HG03378 (cell line): ENCODE measurements around the gene DDX31.

Experiments
- ATAC-seq: cut with Tn5 transposase; IDR thresholded peaks from one replicate; pipeline ENCODE4 v1.9.1; 2021; ENCODE audit warnings: mild to moderate bottlenecking, moderate library complexity; ENCODE audit not compliant: unreplicated experiment

The DDX31 gene

DNA sequence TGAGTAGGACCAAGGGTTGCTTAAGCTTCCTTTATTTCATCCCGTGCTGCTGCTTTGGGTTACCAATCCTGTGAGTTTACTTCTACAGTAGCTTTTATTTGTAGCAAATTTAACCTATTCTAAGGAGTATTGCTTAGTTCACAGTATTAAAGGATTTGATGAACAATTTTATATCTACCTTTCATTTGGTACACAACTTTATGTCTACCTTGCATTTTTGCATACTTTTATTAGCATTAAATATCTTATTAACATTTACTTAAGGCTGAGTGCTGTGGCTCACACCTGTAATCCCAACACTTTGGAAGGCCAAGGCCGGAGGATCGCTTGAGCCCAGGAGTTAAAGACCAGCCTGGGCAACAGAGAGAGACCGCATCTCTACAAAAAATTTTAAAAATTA, 4.7 kb upstream of the DDX31 start:
- no peak for ATAC-seq

DNA sequence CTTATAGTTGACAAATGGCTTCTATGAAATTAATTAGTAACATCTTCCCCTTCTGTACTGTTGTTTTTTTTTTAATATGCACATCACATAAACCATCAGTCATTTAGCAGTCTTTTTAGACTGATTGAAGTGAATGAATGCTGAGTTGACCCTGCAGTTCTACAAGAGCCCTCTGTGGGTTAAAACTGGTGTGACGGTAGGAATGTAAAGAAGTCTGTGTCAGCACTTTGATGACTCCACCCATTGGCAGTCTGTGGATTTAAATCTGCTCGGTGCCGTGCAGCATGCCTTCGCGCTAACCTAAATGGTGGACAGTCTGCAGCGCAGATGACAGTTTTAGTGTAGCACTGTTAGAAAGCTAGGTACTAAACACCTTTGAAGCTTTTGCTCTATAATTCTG, 3.6 kb upstream of the DDX31 start:
- ATAC-seq, result no peak

DNA sequence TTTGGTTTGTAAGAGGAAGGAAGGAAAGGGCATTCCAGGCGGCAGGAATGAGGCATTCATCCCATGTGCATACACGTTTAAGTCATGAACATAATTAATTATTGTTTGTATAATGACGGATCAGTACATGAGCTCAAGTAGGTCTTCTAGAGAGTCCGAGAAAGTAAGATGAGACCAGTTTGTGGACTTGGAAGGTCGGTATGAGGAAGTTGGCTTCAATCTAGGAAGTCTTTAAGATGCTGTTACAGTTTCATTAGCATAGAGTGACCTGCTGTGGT, 2.6 kb upstream of the DDX31 start:
- no peak for ATAC-seq

DNA sequence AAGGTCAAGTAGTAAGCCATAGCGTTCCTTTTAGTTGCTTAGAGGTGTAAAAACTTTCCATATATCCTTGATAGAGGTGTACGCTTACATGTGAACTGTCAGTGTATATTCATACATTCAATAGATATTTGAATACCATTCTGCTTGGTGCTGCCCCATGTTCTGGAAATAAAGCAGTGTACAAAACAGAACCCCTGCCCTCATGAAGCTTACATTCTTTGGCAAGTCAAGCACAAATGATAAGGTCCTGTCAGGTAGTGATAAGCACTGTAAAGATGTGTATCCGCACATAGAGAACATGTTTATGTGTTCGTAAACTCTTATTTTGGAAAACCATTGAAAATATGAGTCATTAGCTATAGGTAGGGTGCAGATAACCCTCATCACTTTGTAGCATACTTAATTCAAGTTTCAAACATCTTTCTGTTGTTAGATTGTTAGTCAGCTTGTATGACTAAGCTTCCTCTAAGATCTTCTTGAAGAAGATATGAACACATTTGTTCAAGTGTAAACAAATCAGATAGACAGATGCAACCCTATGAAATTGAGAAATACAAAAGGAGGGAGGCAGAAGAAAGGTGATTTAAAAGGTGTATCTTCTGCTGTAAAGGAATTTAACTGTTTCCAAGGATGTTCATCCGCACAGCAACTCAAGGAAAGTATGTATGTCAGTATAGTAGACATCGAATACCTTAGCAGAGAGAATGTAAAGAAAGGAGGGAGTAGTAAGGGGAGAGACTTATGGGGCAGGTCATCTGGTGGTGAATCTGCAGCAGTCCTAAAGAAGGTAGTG, 2.0 kb upstream of the DDX31 start:
- no peak for ATAC-seq

DNA sequence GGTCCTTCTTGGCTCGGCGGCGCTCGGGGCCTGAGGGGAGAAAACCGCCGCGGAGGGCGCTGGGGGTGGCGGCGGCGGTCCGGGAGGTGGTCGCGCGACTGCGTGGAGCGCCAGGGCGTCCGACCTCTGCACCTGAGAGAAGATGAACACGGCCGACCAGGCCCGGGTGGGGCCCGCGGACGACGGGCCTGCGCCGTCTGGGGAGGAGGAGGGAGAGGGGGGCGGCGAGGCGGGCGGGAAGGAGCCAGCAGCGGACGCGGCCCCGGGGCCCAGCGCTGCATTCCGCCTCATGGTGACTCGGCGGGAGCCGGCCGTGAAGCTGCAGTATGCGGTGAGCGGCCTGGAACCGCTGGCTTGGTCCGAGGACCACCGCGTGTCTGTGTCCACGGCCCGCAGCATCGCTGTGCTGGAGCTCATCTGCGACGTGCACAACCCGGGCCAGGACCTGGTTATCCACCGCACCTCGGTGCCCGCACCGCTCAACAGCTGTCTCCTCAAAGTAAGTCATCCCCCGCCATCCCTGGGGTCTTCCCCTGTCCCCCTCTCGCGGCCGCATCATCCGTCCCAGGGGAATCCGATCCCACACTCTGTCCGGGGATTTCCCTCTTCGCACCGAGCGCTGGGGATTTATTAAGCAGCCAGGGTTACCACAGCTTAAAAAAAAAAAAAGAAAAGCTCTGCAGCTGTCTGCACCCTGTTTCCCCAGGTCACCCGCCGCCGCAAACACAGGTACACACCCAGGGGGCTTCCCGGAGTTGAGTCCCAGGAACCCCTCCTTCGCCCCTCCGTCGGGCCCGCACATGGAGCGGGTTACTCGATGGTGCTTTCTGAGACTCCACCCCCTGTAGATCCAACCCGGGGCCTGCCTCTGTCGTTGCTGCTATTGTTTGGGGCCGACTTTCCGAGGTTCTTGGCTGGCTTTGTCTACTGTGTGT, 941 bp upstream of the DDX31 start, which contains the start of gene GTF3C4:
Gene GTF3C4 (plus strand): TSS at position 8 of the 935 bp plus-strand sequence. CDS start 135 bp downstream, at position 143.
- ATAC-seq, result peak; percentile 26

DNA sequence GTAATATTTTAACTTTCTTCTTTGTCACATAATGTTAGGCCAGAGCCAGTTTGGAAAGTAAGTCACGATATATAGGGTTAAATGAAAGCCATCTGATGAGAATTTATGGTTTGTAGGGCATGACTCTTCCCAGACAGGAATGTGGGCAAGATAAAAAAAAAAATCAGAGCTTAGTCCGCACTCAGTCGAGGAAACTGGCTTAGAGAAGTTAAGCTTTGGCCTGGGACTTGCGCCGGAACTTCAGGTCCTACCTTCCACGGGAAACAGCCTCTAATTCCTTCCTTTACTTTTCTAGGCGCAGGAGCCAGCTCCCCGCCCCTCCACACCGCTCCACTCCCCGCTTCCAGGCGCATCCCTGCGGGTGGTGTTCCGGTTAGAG, 475 bp downstream of the DDX31 start:
- ATAC-seq, result no peak

DNA sequence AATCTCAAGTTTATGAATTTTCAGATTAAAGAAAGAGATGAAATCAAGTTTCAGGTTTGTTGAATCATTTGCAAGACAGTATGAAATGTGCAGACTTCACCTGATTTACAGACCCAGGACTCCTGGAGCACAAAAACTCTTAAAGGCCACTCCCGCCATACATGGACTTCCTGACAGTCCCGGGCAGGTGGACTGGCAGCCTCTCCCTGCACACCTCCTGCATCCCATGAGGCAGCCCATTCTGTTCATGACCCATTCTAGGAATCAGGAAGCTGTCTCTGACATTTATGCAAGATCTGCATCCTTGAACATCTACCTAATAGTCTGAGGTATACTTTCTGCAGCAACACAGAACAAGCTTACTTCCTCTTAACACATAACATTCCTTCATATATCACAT, 5.9 kb downstream of the DDX31 start:
- ATAC-seq, result no peak

DNA sequence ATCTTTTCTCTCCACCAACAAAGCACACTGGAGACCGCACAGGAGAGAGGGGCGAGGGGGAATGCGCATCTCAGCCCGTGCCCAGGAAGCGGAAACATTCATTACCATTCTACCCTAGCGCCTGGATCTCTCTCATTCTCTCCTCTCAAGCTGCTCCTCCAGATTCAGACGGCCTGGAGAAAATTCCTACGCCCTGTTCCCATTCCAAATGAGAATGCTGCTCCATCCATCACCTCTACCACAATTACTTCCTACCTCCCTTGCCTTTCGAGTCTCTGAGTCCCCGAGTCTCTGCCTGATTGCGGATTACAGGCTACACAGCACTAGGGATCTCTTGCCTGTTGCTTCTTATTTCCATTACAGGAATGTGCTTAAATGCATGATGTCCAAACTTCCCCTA, 6.7 kb downstream of the DDX31 start:
- no peak for ATAC-seq

DNA sequence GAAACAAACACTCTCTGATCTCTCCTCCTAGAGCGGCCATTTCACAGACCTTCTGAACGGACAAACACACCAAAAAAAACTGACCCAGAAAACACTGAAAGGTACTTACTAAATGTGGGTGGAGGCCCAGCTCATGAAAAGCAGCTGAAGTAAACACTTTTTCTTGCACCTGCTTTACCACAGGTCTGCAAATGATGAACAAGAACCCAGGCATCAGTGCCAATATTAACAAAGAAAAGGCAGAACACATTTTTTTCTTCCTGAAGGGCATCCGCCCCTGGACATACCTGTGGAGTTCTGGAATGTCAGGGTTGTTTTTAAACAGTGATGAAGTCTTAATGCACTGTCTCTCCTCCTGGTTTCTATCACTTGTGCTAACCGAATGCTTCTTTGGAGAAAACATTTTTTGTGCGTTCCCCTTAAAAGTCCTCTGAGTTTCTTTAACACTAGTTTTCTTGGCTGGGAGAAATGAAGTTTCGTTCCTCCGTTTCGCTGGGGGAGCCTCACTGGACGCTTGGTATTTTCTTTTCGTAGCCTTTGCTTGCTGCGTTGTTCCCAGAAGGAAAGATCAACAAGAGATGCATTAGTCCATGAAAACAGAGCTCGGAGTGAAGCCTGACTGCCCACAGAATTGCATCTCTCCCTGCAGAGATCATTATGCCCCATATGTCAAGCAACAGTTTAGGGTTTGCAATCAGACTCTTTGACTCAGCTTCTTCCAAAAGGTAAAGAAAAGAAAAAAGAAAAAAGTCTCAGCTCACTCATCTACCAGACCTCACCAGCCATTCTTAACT, 7.4 kb downstream of the DDX31 start:
- no peak for ATAC-seq

DNA sequence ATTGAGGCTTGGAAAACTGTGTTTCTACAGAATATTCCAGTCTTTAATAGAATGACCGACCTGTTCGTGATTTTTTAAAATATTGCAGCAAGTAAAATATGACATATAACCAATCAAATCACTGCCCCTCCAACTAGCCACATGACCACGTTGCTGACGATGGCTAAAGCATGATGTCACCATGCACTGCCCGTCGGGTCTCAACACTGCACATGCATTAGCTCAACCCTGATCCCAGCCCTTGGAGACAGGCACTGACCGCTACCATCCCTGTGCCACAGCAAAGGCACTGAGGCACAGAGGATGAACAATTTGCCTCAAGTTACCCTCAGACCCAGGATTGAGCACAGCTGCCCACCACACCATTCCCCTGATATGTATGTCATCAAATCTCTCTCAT, 13.5 kb downstream of the DDX31 start:
- no peak for ATAC-seq

DNA sequence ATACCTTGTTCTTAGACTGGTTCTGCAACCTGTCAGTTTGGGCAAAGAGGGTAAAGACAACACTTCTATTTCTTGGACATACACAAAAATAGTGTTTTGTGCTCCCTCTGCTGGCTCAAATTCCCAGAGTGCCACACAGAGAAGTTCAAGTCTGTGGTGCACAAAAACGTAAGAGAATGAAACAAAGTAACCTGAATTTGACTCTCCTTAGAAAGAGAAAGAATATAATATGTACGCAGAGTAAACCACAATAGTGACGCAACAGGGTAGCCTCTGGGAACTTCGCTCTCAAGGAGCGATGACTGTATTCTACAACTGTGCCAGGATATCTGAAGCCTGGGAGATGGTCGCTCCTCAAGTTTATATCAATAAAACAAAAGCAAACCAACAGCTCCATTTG, 18.5 kb downstream of the DDX31 start:
- ATAC-seq, result no peak

DNA sequence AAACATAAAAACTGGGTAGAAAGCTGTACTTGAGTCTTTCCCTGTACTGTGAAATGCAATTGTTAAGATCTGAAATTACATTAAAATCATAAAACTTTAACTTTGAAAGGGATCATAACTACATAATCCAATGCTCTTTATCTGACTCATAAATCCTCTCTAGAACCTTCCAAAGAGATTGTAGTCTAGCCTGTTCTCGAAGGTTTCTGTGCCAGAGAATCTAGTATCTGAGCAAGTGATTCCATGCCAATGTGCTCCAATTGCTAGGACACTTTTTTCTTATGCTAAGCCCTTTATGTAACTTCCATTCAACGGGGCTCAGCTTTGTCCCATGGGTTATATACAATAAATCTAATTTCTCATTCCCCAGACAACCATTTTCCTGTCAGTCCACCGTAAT, 21.1 kb downstream of the DDX31 start:
- no peak for ATAC-seq

DNA sequence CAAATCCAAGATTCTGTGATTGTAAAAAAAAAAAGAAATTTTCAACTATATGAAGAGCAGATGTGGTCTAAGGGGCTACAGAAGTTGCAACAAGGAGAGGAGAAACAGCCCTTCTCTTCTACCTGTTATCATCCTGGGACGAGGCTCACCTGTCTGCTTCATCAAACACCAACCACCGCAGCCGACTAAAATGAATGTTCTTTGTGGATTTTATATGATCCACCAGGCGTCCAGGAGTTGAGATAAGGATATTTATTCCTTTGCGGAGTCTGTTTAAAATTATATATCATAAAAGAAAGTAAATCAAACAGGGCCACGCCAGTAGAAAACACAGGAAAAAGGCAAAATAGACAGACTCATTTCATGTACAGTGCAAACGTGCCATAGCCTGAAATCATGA, 21.5 kb downstream of the DDX31 start:
- ATAC-seq, result no peak

DNA sequence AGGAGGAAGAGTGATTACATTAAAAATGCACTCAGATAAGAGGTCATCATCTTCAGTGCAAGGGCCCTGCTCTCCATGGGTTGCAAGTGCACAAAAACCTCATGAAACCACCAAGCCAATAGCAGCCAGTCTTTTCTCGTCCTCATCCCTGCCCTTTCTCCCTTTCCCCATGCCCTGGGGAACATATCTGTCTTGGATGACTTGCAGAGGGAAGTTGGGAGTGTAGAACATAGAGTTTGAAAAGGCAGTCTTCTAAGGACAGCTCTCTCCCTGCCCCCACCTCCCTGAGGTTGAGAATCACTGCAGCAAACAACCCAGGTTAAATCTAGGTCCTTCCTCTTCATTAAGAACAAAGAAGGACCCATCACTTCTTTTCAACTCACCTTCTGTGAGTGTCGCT, 22.0 kb downstream of the DDX31 start:
- no peak for ATAC-seq

DNA sequence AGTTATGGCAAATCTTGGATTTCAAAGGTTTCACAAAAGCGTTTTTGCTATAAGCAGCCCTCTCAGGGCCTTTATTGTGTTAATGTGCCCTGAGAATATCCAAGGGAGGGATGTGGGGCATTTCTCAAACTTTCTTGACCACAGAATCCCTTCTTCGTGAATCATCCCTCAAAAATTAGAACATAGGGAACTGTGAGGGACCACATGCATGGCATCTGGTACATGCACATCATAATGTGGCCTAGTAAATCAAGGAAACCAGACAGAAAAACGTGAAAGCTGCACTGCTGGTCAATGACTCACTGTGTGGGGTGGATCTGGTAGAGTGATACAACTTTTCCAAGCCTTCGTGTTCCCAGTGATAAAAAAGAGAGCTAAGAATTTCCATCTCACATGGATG, 22.4 kb downstream of the DDX31 start:
- ATAC-seq, result no peak

DNA sequence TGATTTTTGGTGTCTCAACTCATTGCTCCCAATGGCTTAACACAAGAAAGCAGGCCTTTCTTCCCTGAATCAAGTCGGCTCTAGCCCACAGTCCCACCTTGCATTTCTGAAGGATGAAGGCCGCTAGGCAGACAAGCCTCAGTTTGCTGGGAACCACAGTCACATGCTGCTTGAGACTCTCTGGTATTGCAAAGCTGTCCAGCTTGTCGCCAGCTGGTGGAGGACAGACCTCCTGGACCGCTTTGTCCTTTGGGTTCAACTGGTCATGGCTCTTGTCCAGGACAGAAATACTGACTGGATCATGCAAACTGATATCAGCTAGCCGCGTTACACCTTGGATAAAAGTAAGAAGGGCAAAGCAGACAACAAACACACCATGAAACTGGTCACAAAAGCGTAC, 23.1 kb downstream of the DDX31 start:
- ATAC-seq, result no peak

DNA sequence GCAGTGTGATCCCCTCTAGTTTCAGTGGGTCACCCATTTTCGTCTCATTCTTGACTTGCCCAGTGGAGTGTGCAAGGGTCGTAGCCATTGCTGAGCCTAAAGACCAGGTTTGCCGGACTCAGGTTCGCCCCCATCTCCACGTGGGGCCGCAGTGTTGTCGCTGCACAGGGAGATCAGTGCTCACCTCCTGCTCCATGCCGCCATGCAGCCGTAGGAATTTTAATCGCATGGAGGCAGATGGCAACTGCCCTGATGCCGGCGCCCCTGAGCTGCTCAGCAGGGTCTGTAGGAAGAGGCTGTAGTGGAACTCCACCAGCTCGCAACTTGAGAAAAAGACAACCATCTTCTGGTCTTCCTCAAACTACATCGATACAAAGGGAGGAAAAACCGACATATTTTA, 24.1 kb downstream of the DDX31 start:
- no peak for ATAC-seq

DNA sequence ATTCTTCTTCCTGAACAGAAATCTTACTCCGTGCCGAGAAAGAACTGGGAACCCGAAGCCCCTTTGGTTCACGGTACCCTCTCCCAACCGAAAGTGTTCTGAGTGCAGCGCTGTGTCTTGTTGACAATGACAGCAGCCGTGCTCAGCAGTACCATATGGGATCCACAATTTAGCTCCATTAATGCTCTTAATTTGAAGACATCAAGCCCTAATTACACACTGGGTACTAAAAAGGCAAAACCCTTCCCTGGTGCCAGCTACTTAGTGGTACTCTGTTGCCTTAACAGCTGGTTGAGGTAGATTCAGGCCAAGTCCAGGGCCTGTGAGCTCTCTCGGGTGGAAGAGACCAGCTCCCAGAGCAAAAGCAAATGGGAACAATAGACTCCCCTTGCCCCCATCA, 24.5 kb downstream of the DDX31 start:
- ATAC-seq, result no peak

DNA sequence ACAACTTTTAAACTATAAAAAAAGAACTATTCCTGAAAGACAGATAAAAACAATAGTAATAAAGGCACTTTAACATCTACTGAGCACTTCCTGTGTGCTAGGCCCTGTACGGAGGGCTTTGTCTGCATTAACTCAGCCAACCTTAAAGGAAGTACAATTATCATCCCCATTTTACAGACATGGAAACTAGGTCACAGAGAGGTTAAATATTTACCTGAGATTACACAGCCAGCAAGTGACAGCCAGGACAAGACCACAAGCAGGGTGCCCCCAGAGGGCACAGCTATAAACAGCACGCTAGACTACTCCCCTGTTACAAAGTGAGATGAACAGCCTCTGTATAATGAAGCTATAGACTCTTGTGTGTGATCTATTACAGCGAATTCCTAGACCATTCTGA, 25.5 kb downstream of the DDX31 start:
- ATAC-seq, result no peak

DNA sequence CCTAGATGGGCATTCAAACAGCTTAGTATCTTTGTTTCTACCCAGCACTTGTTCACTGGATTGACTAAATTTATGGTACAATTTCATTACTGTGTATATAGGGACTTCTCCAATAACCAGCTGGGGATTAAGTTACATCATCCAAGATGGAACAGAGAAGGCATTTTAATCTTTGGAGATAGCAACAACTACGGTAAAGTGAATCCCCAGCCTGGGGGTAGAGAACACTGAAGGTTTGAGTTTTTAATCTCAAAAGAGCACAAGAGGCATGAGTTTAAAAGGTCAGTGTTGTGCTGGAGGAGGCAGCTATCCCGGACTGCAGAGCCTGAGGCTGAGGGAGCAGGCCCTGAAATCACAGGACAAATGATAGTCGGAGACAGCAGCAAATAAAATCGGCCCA, 28.6 kb downstream of the DDX31 start:
- ATAC-seq, result no peak

DNA sequence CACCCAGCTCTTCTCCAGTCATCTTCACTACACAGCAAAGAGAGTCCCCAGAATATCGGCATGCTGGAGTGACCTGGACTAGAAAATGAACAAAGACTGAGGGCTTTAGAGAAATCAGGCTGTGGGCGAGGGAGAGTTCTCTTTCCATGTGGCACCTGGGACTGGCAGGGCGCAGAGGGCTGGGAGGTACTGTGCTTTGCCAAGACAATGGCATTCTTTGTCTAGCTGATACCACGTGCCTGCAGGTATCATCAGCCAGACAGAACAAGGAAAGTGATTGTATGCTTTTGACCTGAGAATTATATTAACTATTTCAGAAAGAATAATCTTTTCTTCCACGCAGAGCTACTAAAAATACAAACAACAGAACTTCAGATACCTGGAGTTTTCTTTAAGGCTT, 30.5 kb downstream of the DDX31 start:
- ATAC-seq, result no peak

DNA sequence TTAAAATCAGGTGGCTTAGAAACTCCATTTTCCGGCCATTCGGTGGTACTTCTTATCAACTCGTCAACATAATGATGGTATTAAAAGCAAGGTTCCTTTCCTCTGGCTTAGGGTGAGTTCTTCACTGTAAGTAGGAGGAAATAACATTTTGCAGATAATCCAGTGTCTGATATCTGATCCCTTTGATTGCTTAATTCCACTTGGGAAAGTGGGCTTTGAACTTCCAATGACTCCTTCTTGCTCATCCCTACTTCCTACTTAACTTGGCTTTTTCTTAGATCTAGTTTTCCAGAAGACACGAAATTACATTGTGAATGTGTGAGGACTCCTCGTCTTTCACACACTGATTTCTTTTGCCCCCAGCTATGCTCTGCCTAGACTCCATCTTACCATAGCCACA, 31.5 kb downstream of the DDX31 start:
- ATAC-seq, result no peak
